H1 (cell line): ENCODE results near the gene VSTM2B. TPM values are rescaled to one million over a fixed set of nuclear protein-coding genes. Genes with fewer than 3 reads are reported as not detected.

ENCODE experiments used
- CTCF ChIA-PET: fragments of 300-600 bp; sonication (Branson Sonifier 250); formaldehyde crosslinking; loops from one replicate; lab custom pipeline; 2021; ENCODE audit not compliant: partially characterized antibody; lab: Charles Lee
- POLR2A ChIA-PET: fragments of 300-600 bp; sonication (Branson Sonifier 250); formaldehyde crosslinking; loops from one replicate; lab custom pipeline; 2021; ENCODE audit warnings: inconsistent platforms; ENCODE audit not compliant: partially characterized antibody; lab: Charles Lee
- DNase-seq, 2 experiments: peaks; one replicate each; pipeline versions ENCODE4 v3.0.0 to v3.0.0-alpha.2; 2010 to 2022; ENCODE audit warnings: low spot score in 2 of 2, low read depth in 1 of 2, mixed read lengths in 1 of 2
- FAIRE-seq: peaks from 2 replicates; lab custom pipeline; 2011; peaks lifted over from hg19 to GRCh38; lab: Jason Lieb, UNC
- H2AFZ ChIP-seq: 2 replicates; pipeline ENCODE4 v1.8.1; 2012; ENCODE audit warnings: low read length, inconsistent platforms
- H2AK5ac ChIP-seq: 2 replicates; pipeline ENCODE4 v1.6.1; 2013; ENCODE audit warnings: low read depth, low read length
- H2BK120ac ChIP-seq: replicated peaks from 2 replicates; pipeline ENCODE3; 2013; ENCODE audit warnings: low read depth, low read length, inconsistent platforms
- H2BK12ac ChIP-seq: 2 replicates; pipeline ENCODE4 v1.6.1; 2013; ENCODE audit warnings: low read depth, low read length
- H2BK15ac ChIP-seq: 2 replicates; pipeline ENCODE4 v1.6.1; 2013; ENCODE audit warnings: low read length
- H2BK20ac ChIP-seq: 2 replicates; pipeline ENCODE4 v1.6.1; 2013; ENCODE audit warnings: low read length
- H2BK5ac ChIP-seq: 2 replicates; pipeline ENCODE4 v1.6.1; 2013; ENCODE audit warnings: low read depth, low read length
- H3K14ac ChIP-seq: 2 replicates; pipeline ENCODE4 v1.6.1; 2013; ENCODE audit warnings: inconsistent platforms; ENCODE audit not compliant: insufficient read length
- H3K18ac ChIP-seq: 2 replicates; pipeline ENCODE4 v1.6.1; 2013; ENCODE audit warnings: low read length; ENCODE audit errors: extremely low read depth
- H3K23ac ChIP-seq: 2 replicates; pipeline ENCODE4 v1.6.1; 2013; ENCODE audit warnings: inconsistent platforms; ENCODE audit not compliant: insufficient read length
- H3K23me2 ChIP-seq: 2 replicates; pipeline ENCODE4 v1.6.1; 2013; ENCODE audit warnings: low read depth, low read length
- H3K27ac ChIP-seq: 2 replicates; pipeline ENCODE4 v1.6.1; 2011; ENCODE audit warnings: low read depth, low read length, inconsistent platforms
- H3K27me3 ChIP-seq, 4 experiments: replicated peaks in 1 of 4; 1 replicate in 1 of 4; 2 replicates in 3 of 4; pipeline versions ENCODE4 v1.6.1 to v1.8.1; 2011 to 2013; ENCODE audit warnings: low read length in 3 of 4, mild to moderate bottlenecking in 3 of 4, inconsistent platforms in 2 of 4, mixed read lengths in 2 of 4, moderate library complexity in 1 of 4; ENCODE audit not compliant: control insufficient read depth in 3 of 4, insufficient read depth in 3 of 4; ENCODE audit errors: extremely low read depth in 1 of 4
- H3K36me3 ChIP-seq, 4 experiments: 2 replicates each; pipeline versions ENCODE4 v1.6.1 to v1.8.1; 2011 to 2013; ENCODE audit warnings: mild to moderate bottlenecking in 4 of 4, low read length in 3 of 4, moderate library complexity in 2 of 4, control low read depth in 1 of 4, inconsistent platforms in 1 of 4; ENCODE audit not compliant: insufficient read depth in 4 of 4, control insufficient read depth in 2 of 4
- H3K4ac ChIP-seq: replicated peaks from 2 replicates; pipeline ENCODE3; 2013; ENCODE audit warnings: low read length, low read depth, mixed read lengths, inconsistent platforms; ENCODE audit not compliant: insufficient read length
- H3K4me1 ChIP-seq, 4 experiments: replicated peaks in 1 of 4; 1 replicate in 1 of 4; 2 replicates in 3 of 4; pipeline versions ENCODE4 v1.6.1 to v1.8.1; 2011 to 2013; ENCODE audit warnings: low read length in 3 of 4, inconsistent platforms in 2 of 4, mixed read lengths in 1 of 4; ENCODE audit not compliant: insufficient read depth in 4 of 4, control insufficient read depth in 3 of 4
- H3K4me2 ChIP-seq, 2 experiments: 2 replicates each; pipeline versions ENCODE4 v1.6.1 to v1.8.1; 2011 to 2013; ENCODE audit warnings: low read depth in 2 of 2, low read length in 2 of 2, control low read depth in 1 of 2, inconsistent platforms in 1 of 2, mild to moderate bottlenecking in 1 of 2; ENCODE audit not compliant: insufficient read depth in 1 of 2
- H3K4me3 ChIP-seq, 4 experiments: fragments of 200-600, 300-600 bp in 1 of 4; sonication (generic), shearing (Covaris generic), sonication (Bioruptor Twin) in 1 of 4; 2 replicates each; pipeline versions ENCODE4 v1.5.1 to v1.8.1; 2011 to 2016; ENCODE audit warnings: low read length in 4 of 4, low read depth in 3 of 4, control low read depth in 2 of 4, inconsistent platforms in 2 of 4, mild to moderate bottlenecking in 2 of 4, mixed read lengths in 1 of 4, moderate library complexity in 1 of 4; ENCODE audit not compliant: insufficient read depth in 2 of 4; ENCODE audit errors: extremely low read depth in 1 of 4
- H3K56ac ChIP-seq: replicated peaks from 2 replicates; pipeline ENCODE3; 2013; ENCODE audit warnings: low read depth, mild to moderate bottlenecking, mixed read lengths, low read length, inconsistent platforms; ENCODE audit not compliant: insufficient read length
- H3K79me1 ChIP-seq: 2 replicates; pipeline ENCODE4 v1.6.1; 2013; ENCODE audit warnings: low read depth, low read length, control low read depth
- H3K79me2 ChIP-seq, 2 experiments: 2 replicates each; pipeline versions ENCODE4 v1.6.1 to v1.8.1; 2012 to 2013; ENCODE audit warnings: low read length in 2 of 2, mild to moderate bottlenecking in 2 of 2, inconsistent platforms in 1 of 2; ENCODE audit not compliant: insufficient read depth in 2 of 2, control insufficient read depth in 1 of 2
- H3K9ac ChIP-seq, 4 experiments: replicated peaks in 1 of 4; 1 replicate in 1 of 4; 2 replicates in 3 of 4; pipeline versions ENCODE4 v1.6.1 to v1.8.1; 2011 to 2013; ENCODE audit warnings: low read depth in 3 of 4, low read length in 3 of 4, control low read depth in 2 of 4, mild to moderate bottlenecking in 2 of 4, moderate library complexity in 2 of 4, inconsistent platforms in 1 of 4; ENCODE audit errors: extremely low read depth in 1 of 4
- H3K9me3 ChIP-seq, 2 experiments: 2 replicates each; pipeline versions ENCODE4 v1.6.1 to v1.8.1; 2012 to 2013; ENCODE audit warnings: mild to moderate bottlenecking in 2 of 2, moderate library complexity in 2 of 2, control low read depth in 1 of 2, inconsistent platforms in 1 of 2, low read depth in 1 of 2, low read length in 1 of 2, mixed read lengths in 1 of 2; ENCODE audit not compliant: insufficient read depth in 2 of 2
- H4K20me1 ChIP-seq, 2 experiments: replicated peaks in 1 of 2; 2 replicates each; pipeline versions ENCODE3 to v1.8.1; 2011 to 2013; ENCODE audit warnings: inconsistent platforms in 2 of 2, low read length in 2 of 2, mild to moderate bottlenecking in 1 of 2; ENCODE audit not compliant: insufficient read depth in 2 of 2, control insufficient read depth in 1 of 2
- H4K5ac ChIP-seq: 2 replicates; pipeline ENCODE4 v1.6.1; 2013; ENCODE audit warnings: low read length, low read depth, mixed read lengths, inconsistent platforms; ENCODE audit not compliant: insufficient read length
- H4K8ac ChIP-seq: 2 replicates; pipeline ENCODE4 v1.8.0; 2013; ENCODE audit warnings: mild to moderate bottlenecking, moderate library complexity, low read length, inconsistent platforms; ENCODE audit not compliant: insufficient read depth; ENCODE audit errors: extremely low read depth
- H4K91ac ChIP-seq: replicated peaks from 2 replicates; pipeline ENCODE3; 2013; ENCODE audit warnings: low read length, mixed read lengths, inconsistent platforms; ENCODE audit not compliant: insufficient read length
- EP300 ChIP-seq, 2 experiments: IDR thresholded peaks; 1 replicate in 1 of 2; 2 replicates in 1 of 2; pipeline ENCODE4 v1.6.1; 2011 to 2012; ENCODE audit warnings: low read depth in 2 of 2, low read length in 2 of 2, mild to moderate bottlenecking in 2 of 2, borderline replicate concordance in 1 of 2, inconsistent platforms in 1 of 2, moderate library complexity in 1 of 2
- GABPA ChIP-seq: IDR thresholded peaks from 2 replicates; pipeline ENCODE4 v1.6.1; 2011; ENCODE audit warnings: mild to moderate bottlenecking, low read length, moderate library complexity, borderline replicate concordance; ENCODE audit not compliant: insufficient read depth
- SAP30 ChIP-seq: fragments of 300-600 bp; sonication (generic); IDR thresholded peaks from 2 replicates; pipeline ENCODE4 v1.7.1; 2012; ENCODE audit warnings: low read length, moderate library complexity, mild to moderate bottlenecking, inconsistent platforms; ENCODE audit not compliant: insufficient read depth, insufficient replicate concordance
- TCF12 ChIP-seq: IDR thresholded peaks from 2 replicates; pipeline ENCODE4 v1.6.1; 2011; ENCODE audit warnings: low read depth, mild to moderate bottlenecking, low read length
- ZNF274 ChIP-seq: IDR thresholded peaks from 2 replicates; pipeline ENCODE4 v1.7.0; 2012; ENCODE audit warnings: low read length, borderline replicate concordance; ENCODE audit errors: extremely low read depth
- WGBS, 2 experiments: shearing (Covaris generic) in 1 of 2; methylation state at CpG; one replicate each; pipeline versions ENCODE4 v1.1.6 to v1.1.7; 2013 to 2015; ENCODE audit warnings: low lambda C conversion rate in 2 of 2, mixed read lengths in 2 of 2, inconsistent platforms in 1 of 2, low coverage in 1 of 2, missing lambda C conversion rate in 1 of 2; ENCODE audit not compliant: insufficient replicate concordance in 2 of 2, insufficient coverage in 1 of 2, insufficient read length in 1 of 2; ENCODE audit errors: extremely low coverage in 1 of 2, missing lambda C conversion rate in 1 of 2; 5-methylcytosine and 5-hydroxymethylcytosine counted together
- polyA plus RNA-seq, 7 experiments: library from polyadenylated mRNA; depleted of rRNA in 3 of 7; stranded (reverse) in 5 of 7; unstranded in 2 of 7; fragments of >200 nt in 5 of 7; fragments of 200-250 nt in 2 of 7; gene quantifications; 1 replicate in 5 of 7; 2 replicates in 1 of 7; 4 replicates in 1 of 7; pipeline versions ENCODE4 v1.2.1 to v1.2.3, GENCODE V29; 2011 to 2013; ENCODE audit warnings: missing spikeins in 2 of 7, mixed read lengths in 2 of 7
- total RNA-seq: library from RNA; stranded (reverse); fragmentation: NEBNext Ultra II Directional; extraction: Animal tissue kit (Norgen Biotek cat#: 25700); gene quantifications from 2 replicates; pipeline ENCODE4 v1.2.1, GENCODE V29; 2021

VSTM2B gene
- total and polyA plus RNA-seq, 2 of the 8 experiments (the other 6 are each of a cell fraction or from before 2014, with no cell fraction given) = 0.82 to 1.5 TPM

DNA sequence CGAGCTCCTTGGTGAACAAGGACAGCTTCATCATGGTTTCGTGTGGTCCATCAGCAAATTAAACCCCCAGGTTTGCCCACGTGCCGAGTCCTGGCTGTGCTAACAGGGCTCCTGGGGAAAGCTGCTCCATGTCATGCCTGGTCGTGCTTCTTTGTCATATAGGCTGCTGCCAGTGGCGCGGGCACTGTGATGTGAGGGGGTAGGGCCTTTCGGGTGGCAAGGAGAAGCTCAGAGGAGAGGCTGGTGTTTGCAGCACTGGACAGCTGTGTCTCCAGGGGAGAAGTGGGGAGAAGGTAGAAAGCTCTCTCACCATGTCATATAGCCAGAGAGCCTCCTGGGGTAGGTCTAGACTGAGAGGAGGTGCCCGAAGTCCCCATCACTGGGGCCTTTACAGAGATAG is 13.3 kb downstream of the VSTM2B start:
- WGBS, 2 experiments = 90% methylated on average over 8 of the region's 9 CpGs; no CpG with 5 or more reads in 1 of the 2 experiments
- H3K79me2 ChIP-seq = no peaks in the 10 kb centered on the region
- no peak overlapping the region for H3K23ac ChIP-seq
- no peak overlapping the region for H2AFZ ChIP-seq
- H2BK15ac ChIP-seq = no peak overlapping the region
- ChIA-PET CTCF (interaction anchor here (1.1 to 2.7 kb wide), 4 partner anchors 9 to 252 kb away, joined by 4 to 8 read pairs (median 6); no protein-coding TSS in a partner anchor), POLR2A (interaction anchor here (1.6 kb wide), 1 partner anchor 11 kb away, joined by 3 read pairs; no protein-coding TSS in a partner anchor)
- no peak for FAIRE-seq
- no peak overlapping the region for H3K56ac ChIP-seq
- no peaks in the 10 kb centered on the region for H3K36me3 ChIP-seq
- TF ChIP-seq ZNF274 (no peak), EP300 (IDR thresholded peaks at IDR 0.05; ENCODE audit: borderline replicate concordance in 1 of 2, low read depth in 2 of 2, low read length in 2 of 2) (no peak), SAP30 (no peak), TCF12 (no peak), GABPA (no peak)
- no peak overlapping the region for H3K14ac ChIP-seq
- no peak overlapping the region for H3K4me2 ChIP-seq
- H2AK5ac ChIP-seq = no peak overlapping the region
- peaks cover 0 to 3% of the 10 kb centered on the region in 2 experiments for H4K20me1 ChIP-seq
- no peak overlapping the region for H3K4me3 ChIP-seq
- no peak overlapping the region for H3K4ac ChIP-seq
- no peak overlapping the region for H4K8ac ChIP-seq
- H2BK120ac ChIP-seq = no peak overlapping the region
- H3K18ac ChIP-seq = no peak overlapping the region
- peak overlapping the region; percentile 19 for H4K91ac ChIP-seq
- H2BK20ac ChIP-seq = no peak overlapping the region
- H3K9me3 ChIP-seq = no peaks in the 10 kb centered on the region
- no peak overlapping the region for H2BK5ac ChIP-seq
- no peak overlapping the region for H3K9ac ChIP-seq
- peaks cover 17% of the 10 kb centered on the region; the same call in 1 of the 2 replicates for H3K23me2 ChIP-seq
- no peak overlapping the region for H4K5ac ChIP-seq
- H3K4me1 ChIP-seq = peaks cover 0 to 3% (median 0%) of the 10 kb centered on the region in 4 experiments; a peak in 2 of 7 replicates
- H3K27me3 ChIP-seq = no peaks in the 10 kb centered on the region
- DNase-seq = peak in 1 of 2 experiments; percentile 26
- no peaks in the 10 kb centered on the region for H3K79me1 ChIP-seq
- H2BK12ac ChIP-seq = no peak overlapping the region
- H3K27ac ChIP-seq = no peak overlapping the region
